HepG2 (cell line): ENCODE data around the gene SSC4D. TPM values are rescaled to one million over a fixed set of nuclear protein-coding genes. Genes with fewer than 3 reads are reported as not detected.

ENCODE experiments used
- CC2D1A ChIP-seq: sonication (generic); formaldehyde crosslinking; IDR thresholded peaks from 2 replicates; pipeline ENCODE4 v1.8.1; 2023; ENCODE audit warnings: mild to moderate bottlenecking, missing genetic modification reagents
- ELF3 ChIP-seq: IDR thresholded peaks from 2 replicates; pipeline ENCODE4 v1.6.1; 2016; ENCODE audit warnings: missing genetic modification reagents, missing compliant biosample characterization
- FOXA3 ChIP-seq: IDR thresholded peaks from 2 replicates; pipeline ENCODE4 v1.6.1; 2016; ENCODE audit warnings: missing genetic modification reagents, missing compliant biosample characterization
- HOXA7 ChIP-seq: sonication (generic); formaldehyde crosslinking; IDR thresholded peaks from 2 replicates; pipeline ENCODE4 v1.8.1; 2022; ENCODE audit warnings: mild to moderate bottlenecking, missing genetic modification reagents, moderate library complexity
- KLF15 ChIP-seq: sonication (generic); formaldehyde crosslinking; IDR thresholded peaks from 2 replicates; pipeline ENCODE4 v1.8.1; 2023; ENCODE audit warnings: borderline replicate concordance, mild to moderate bottlenecking, inconsistent platforms, missing genetic modification reagents, mixed read lengths
- MIER3 ChIP-seq: IDR thresholded peaks from 2 replicates; pipeline ENCODE4 v1.6.1; 2016; ENCODE audit warnings: missing compliant biosample characterization, borderline replicate concordance
- MIXL1 ChIP-seq: IDR thresholded peaks from 2 replicates; pipeline ENCODE4 v1.6.1; 2016
- MTF2 ChIP-seq: sonication (generic); formaldehyde crosslinking; IDR thresholded peaks from 2 replicates; pipeline ENCODE4 v1.5.0; 2020; ENCODE audit warnings: missing genetic modification reagents, borderline replicate concordance
- NR2C2 ChIP-seq: sonication (generic); formaldehyde crosslinking; IDR thresholded peaks from 2 replicates; pipeline ENCODE4 v1.4.0; 2020; ENCODE audit warnings: missing genetic modification reagents, mild to moderate bottlenecking, moderate library complexity, borderline replicate concordance
- PBX2 ChIP-seq: IDR thresholded peaks from 2 replicates; pipeline ENCODE4 v1.6.1; 2016; ENCODE audit warnings: control low read depth
- RBFOX2 ChIP-seq: fragments of 200-400 bp; formaldehyde crosslinking; IDR thresholded peaks from 2 replicates; pipeline ENCODE4 v1.6.1; 2017; ENCODE audit warnings: low read depth, mild to moderate bottlenecking, low read length
- SKI ChIP-seq: fragments of 450-650 bp; IDR thresholded peaks from one replicate; pipeline ENCODE4 v1.6.1; 2018; ENCODE audit warnings: mild to moderate bottlenecking; ENCODE audit not compliant: partially characterized antibody
- STAT5B ChIP-seq: sonication (generic); formaldehyde crosslinking; IDR thresholded peaks from 2 replicates; pipeline ENCODE4 v1.4.0; 2020; ENCODE audit warnings: missing genetic modification reagents
- TEAD3 ChIP-seq: optimal IDR thresholded peaks from 2 replicates; pipeline ENCODE3; 2016; ENCODE audit warnings: borderline replicate concordance
- ZFP1 ChIP-seq: IDR thresholded peaks from 2 replicates; pipeline ENCODE4 v1.6.1; 2016
- ZFY ChIP-seq: sonication (generic); formaldehyde crosslinking; IDR thresholded peaks from 2 replicates; pipeline ENCODE4 v1.4.0; 2020; ENCODE audit warnings: missing genetic modification reagents
- ZNF207 ChIP-seq: fragments of 450-650 bp; IDR thresholded peaks from 2 replicates; pipeline ENCODE4 v1.6.1; 2016; ENCODE audit warnings: antibody characterized with exemption, borderline replicate concordance
- ZNF253 ChIP-seq: sonication (generic); formaldehyde crosslinking; IDR thresholded peaks from 2 replicates; pipeline ENCODE4 v1.8.0; 2022; ENCODE audit warnings: mild to moderate bottlenecking, missing genetic modification reagents, borderline replicate concordance
- ZNF263 ChIP-seq: sonication (generic); formaldehyde crosslinking; IDR thresholded peaks from 2 replicates; pipeline ENCODE4 v1.4.0; 2020; ENCODE audit warnings: missing genetic modification reagents
- ZNF331 ChIP-seq: sonication (generic); formaldehyde crosslinking; IDR thresholded peaks from 2 replicates; pipeline ENCODE4 v1.4.0; 2020; ENCODE audit warnings: missing genetic modification reagents
- ZNF484 ChIP-seq: sonication (generic); formaldehyde crosslinking; IDR thresholded peaks from 2 replicates; pipeline ENCODE4 v1.5.1; 2020; ENCODE audit warnings: mild to moderate bottlenecking, low read depth, missing genetic modification reagents, borderline replicate concordance
- ZNF530 ChIP-seq: sonication (generic); formaldehyde crosslinking; IDR thresholded peaks from 2 replicates; pipeline ENCODE4 v1.5.0; 2020; ENCODE audit warnings: low read depth, mild to moderate bottlenecking, missing genetic modification reagents
- ZNF550 ChIP-seq: sonication (generic); formaldehyde crosslinking; IDR thresholded peaks from 2 replicates; pipeline ENCODE4 v1.4.0; 2020; ENCODE audit warnings: mild to moderate bottlenecking, missing genetic modification reagents, borderline replicate concordance
- ZNF619 ChIP-seq: sonication (generic); formaldehyde crosslinking; IDR thresholded peaks from 2 replicates; pipeline ENCODE4 v1.4.0; 2020; ENCODE audit warnings: mild to moderate bottlenecking, missing genetic modification reagents
- ZNF720 ChIP-seq: sonication (generic); formaldehyde crosslinking; IDR thresholded peaks from 2 replicates; pipeline ENCODE4 v1.4.0; 2020; ENCODE audit warnings: missing genetic modification reagents
- ZNF747 ChIP-seq: sonication (generic); formaldehyde crosslinking; IDR thresholded peaks from 2 replicates; pipeline ENCODE4 v1.8.1; 2023; ENCODE audit warnings: missing genetic modification reagents, mild to moderate bottlenecking, borderline replicate concordance
- ZNF768 ChIP-seq: sonication (generic); formaldehyde crosslinking; IDR thresholded peaks from 2 replicates; pipeline ENCODE4 v1.4.0; 2020; ENCODE audit warnings: missing genetic modification reagents
- ZNF879 ChIP-seq: sonication (generic); formaldehyde crosslinking; IDR thresholded peaks from 2 replicates; pipeline ENCODE4 v1.8.1; 2023; ENCODE audit warnings: missing genetic modification reagents
- polyA plus RNA-seq, 8 experiments: library from polyadenylated mRNA; depleted of rRNA in 3 of 8; stranded (reverse) in 7 of 8; unstranded in 1 of 8; fragments of >200 nt; fragmentation: Illumina TruSeq in 4 of 8; extraction: Trizol in 4 of 8; gene quantifications; 2 replicates each; pipeline versions ENCODE4 v1.2.1 to v1.2.3, GENCODE V29; 2011 to 2016; ENCODE audit warnings: low read depth in 4 of 8, missing spikeins in 1 of 8, mixed read lengths in 1 of 8; ENCODE audit not compliant: insufficient read depth in 1 of 8
- total RNA-seq, 5 experiments: library from RNA; depleted of rRNA; stranded (reverse); fragments of >200 nt; fragmentation: Illumina TruSeq; extraction: Trizol; gene quantifications; 2 replicates each; pipeline ENCODE4 v1.2.3, GENCODE V29; 2016; ENCODE audit warnings: low read depth in 1 of 5
- TF ChIP-seq, protein P1 (sequence below): IDR thresholded peaks from 2 replicates; pipeline ENCODE4 v1.6.1; 2016; ENCODE audit warnings: low read depth, control low read depth
- TF ChIP-seq, protein P2 (sequence below): sonication (generic); formaldehyde crosslinking; IDR thresholded peaks from 2 replicates; pipeline ENCODE4 v1.5.1; 2020; ENCODE audit warnings: missing genetic modification reagents, mild to moderate bottlenecking, borderline replicate concordance
- TF ChIP-seq, protein P3 (sequence below): sonication (generic); formaldehyde crosslinking; IDR thresholded peaks from 2 replicates; pipeline ENCODE4 v1.5.0; 2020; ENCODE audit warnings: mild to moderate bottlenecking, low read depth, missing genetic modification reagents, borderline replicate concordance

SSC4D gene
- total and polyA plus RNA-seq, 2 of the 13 experiments (the other 11 are each of a cell fraction or from before 2014, with no cell fraction given): 33.3 to 63.8 TPM

DNA sequence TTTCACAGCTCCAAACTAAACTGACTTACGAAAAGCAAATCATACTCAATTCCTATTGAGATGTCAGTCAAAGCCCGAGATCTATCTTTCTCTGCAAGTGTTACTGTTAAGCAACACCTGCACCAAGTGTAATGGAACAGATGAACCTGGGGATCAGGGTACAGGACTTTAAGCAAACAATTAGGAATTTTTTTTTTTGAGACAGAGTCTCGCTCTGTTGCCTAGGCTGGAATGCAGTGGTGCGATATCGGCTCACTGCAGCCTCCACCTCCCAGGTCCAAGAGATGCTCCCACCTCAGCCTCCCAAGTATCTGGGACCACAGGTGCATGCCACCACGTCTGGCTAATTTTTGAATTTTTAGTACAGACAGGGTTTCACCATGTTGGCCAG is 65.6 kb downstream of the SSC4D start (continued):
- TF ChIP-seq, protein P1, sequence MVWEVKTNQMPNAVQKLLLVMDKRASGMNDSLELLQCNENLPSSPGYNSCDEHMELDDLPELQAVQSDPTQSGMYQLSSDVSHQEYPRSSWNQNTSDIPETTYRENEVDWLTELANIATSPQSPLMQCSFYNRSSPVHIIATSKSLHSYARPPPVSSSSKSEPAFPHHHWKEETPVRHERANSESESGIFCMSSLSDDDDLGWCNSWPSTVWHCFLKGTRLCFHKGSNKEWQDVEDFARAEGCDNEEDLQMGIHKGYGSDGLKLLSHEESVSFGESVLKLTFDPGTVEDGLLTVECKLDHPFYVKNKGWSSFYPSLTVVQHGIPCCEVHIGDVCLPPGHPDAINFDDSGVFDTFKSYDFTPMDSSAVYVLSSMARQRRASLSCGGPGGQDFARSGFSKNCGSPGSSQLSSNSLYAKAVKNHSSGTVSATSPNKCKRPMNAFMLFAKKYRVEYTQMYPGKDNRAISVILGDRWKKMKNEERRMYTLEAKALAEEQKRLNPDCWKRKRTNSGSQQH (CRISPR knock-in tag): no peak
- TF ChIP-seq TEAD3 (CRISPR knock-in tag) (peak; percentile 83), SKI (peak; percentile 27), ZFP1 (CRISPR knock-in tag) (no peak), ZNF550 (CRISPR knock-in tag) (no peak), ZNF768 (CRISPR knock-in tag) (no peak), MIER3 (CRISPR knock-in tag) (no peak), ZNF331 (peak; percentile 30; the same call in 1 of the 2 replicates), ZNF619 (CRISPR knock-in tag) (no peak), STAT5B (CRISPR knock-in tag) (no peak), ZNF747 (CRISPR knock-in tag) (no peak), HOXA7 (CRISPR knock-in tag) (no peak), ELF3 (CRISPR knock-in tag) (0 out of 2 replicates have a peak, but pooled peaks have one; percentile 15), MIXL1 (CRISPR knock-in tag) (peak; percentile 59; the same call in 1 of the 2 replicates), MTF2 (CRISPR knock-in tag) (no peak), CC2D1A (no peak), ZNF720 (CRISPR knock-in tag) (no peak), FOXA3 (CRISPR knock-in tag) (peak; percentile 52), ZNF253 (CRISPR knock-in tag) (no peak), ZNF484 (CRISPR knock-in tag) (no peak), KLF15 (CRISPR knock-in tag) (no peak), ZFY (CRISPR knock-in tag) (no peak), PBX2 (CRISPR knock-in tag) (peak; percentile 72), ZNF207 (no peak), ZNF530 (no peak), RBFOX2 (no peak), ZNF263 (CRISPR knock-in tag) (no peak), ZNF879 (no peak), NR2C2 (CRISPR knock-in tag) (no peak)
- TF ChIP-seq, protein P2, sequence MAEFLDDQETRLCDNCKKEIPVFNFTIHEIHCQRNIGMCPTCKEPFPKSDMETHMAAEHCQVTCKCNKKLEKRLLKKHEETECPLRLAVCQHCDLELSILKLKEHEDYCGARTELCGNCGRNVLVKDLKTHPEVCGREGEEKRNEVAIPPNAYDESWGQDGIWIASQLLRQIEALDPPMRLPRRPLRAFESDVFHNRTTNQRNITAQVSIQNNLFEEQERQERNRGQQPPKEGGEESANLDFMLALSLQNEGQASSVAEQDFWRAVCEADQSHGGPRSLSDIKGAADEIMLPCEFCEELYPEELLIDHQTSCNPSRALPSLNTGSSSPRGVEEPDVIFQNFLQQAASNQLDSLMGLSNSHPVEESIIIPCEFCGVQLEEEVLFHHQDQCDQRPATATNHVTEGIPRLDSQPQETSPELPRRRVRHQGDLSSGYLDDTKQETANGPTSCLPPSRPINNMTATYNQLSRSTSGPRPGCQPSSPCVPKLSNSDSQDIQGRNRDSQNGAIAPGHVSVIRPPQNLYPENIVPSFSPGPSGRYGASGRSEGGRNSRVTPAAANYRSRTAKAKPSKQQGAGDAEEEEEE (CRISPR knock-in tag): no peak
- TF ChIP-seq, protein P3, sequence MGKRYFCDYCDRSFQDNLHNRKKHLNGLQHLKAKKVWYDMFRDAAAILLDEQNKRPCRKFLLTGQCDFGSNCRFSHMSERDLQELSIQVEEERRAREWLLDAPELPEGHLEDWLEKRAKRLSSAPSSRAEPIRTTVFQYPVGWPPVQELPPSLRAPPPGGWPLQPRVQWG (CRISPR knock-in tag): no peak
